Astrocyte (in vitro differentiated cells and primary cell): Measurements from ENCODE around the gene ARHGAP26. TPM values are rescaled to one million over a fixed set of nuclear protein-coding genes. Genes with fewer than 3 reads are reported as not detected.
A peak's percentile ranks its signal among the peaks of the same experiment; 100 is the strongest.

ENCODE experiments used
- DNase-seq: peaks from one replicate; pipeline ENCODE4 v3.0.0-alpha.2; 2010; ENCODE audit warnings: low read depth
- FAIRE-seq: peaks from 2 replicates; lab custom pipeline; 2011; peaks lifted over from hg19 to GRCh38; lab: Jason Lieb, UNC
- H2AFZ ChIP-seq: 2 replicates; pipeline ENCODE4 v1.6.0; 2012; ENCODE audit warnings: low read depth, low read length, inconsistent platforms
- H3K27ac ChIP-seq: 2 replicates; pipeline ENCODE4 v1.5.1; 2011; ENCODE audit warnings: low read depth, low read length, inconsistent platforms
- H3K27me3 ChIP-seq: 2 replicates; pipeline ENCODE4 v1.6.0; 2011; ENCODE audit warnings: low read length, inconsistent platforms; ENCODE audit not compliant: insufficient read depth
- H3K36me3 ChIP-seq: 2 replicates; pipeline ENCODE4 v1.5.1; 2011; ENCODE audit warnings: low read length, inconsistent platforms; ENCODE audit not compliant: insufficient read depth
- H3K4me1 ChIP-seq: 2 replicates; pipeline ENCODE4 v1.5.1; 2011; ENCODE audit warnings: low read length, inconsistent platforms; ENCODE audit not compliant: insufficient read depth
- H3K4me2 ChIP-seq: 2 replicates; pipeline ENCODE4 v1.6.0; 2012; ENCODE audit warnings: low read length, inconsistent platforms
- H3K4me3 ChIP-seq: 2 replicates; pipeline ENCODE4 v1.5.1; 2011; ENCODE audit warnings: low read depth, mild to moderate bottlenecking, low read length, inconsistent platforms; ENCODE audit not compliant: insufficient read depth
- H3K79me2 ChIP-seq: 2 replicates; pipeline ENCODE4 v1.6.0; 2012; ENCODE audit warnings: mild to moderate bottlenecking, low read length, inconsistent platforms; ENCODE audit not compliant: insufficient read depth
- H3K9ac ChIP-seq: 2 replicates; pipeline ENCODE4 v1.6.0; 2012; ENCODE audit warnings: mild to moderate bottlenecking, low read length, inconsistent platforms
- H3K9me3 ChIP-seq: 2 replicates; pipeline ENCODE4 v1.5.1; 2012; ENCODE audit warnings: low read depth, mild to moderate bottlenecking, low read length, inconsistent platforms; ENCODE audit not compliant: insufficient read depth
- H4K20me1 ChIP-seq: 2 replicates; pipeline ENCODE4 v1.6.0; 2012; ENCODE audit warnings: low read length, inconsistent platforms; ENCODE audit not compliant: insufficient read depth
- H3K27ac Mint-ChIP-seq: one replicate; pipeline ENCODE4 v1.8.0; 2021; ENCODE audit warnings: mild to moderate bottlenecking, mixed read lengths; ENCODE audit not compliant: unreplicated experiment
- H3K27me3 Mint-ChIP-seq: one replicate; pipeline ENCODE4 v1.8.0; 2021; ENCODE audit warnings: low read depth, mixed read lengths; ENCODE audit not compliant: unreplicated experiment
- H3K36me3 Mint-ChIP-seq: one replicate; pipeline ENCODE4 v1.8.0; 2021; ENCODE audit warnings: low read depth, mixed read lengths; ENCODE audit not compliant: unreplicated experiment
- H3K4me1 Mint-ChIP-seq: one replicate; pipeline ENCODE4 v1.8.0; 2021; ENCODE audit warnings: low read depth, mixed read lengths; ENCODE audit not compliant: unreplicated experiment
- H3K4me3 Mint-ChIP-seq: one replicate; pipeline ENCODE4 v1.8.0; 2021; ENCODE audit warnings: mild to moderate bottlenecking, moderate library complexity, mixed read lengths; ENCODE audit not compliant: unreplicated experiment
- H3K9me3 Mint-ChIP-seq: one replicate; pipeline ENCODE4 v1.8.0; 2021; ENCODE audit warnings: mild to moderate bottlenecking, mixed read lengths; ENCODE audit not compliant: unreplicated experiment
- CTCF ChIP-seq: IDR thresholded peaks from 2 replicates; pipeline ENCODE4 v1.5.1; 2011; ENCODE audit warnings: low read depth, mild to moderate bottlenecking, inconsistent platforms, low read length, moderate library complexity; ENCODE audit not compliant: insufficient read depth
- EZH2 ChIP-seq: IDR thresholded peaks from 2 replicates; pipeline ENCODE4 v1.6.1; 2012; ENCODE audit warnings: mild to moderate bottlenecking, low read length, inconsistent platforms; ENCODE audit not compliant: insufficient read depth
- total RNA-seq: library from RNA; stranded (reverse); gene quantifications from 2 replicates; pipeline ENCODE4 v1.2.1, GENCODE V29; 2021

ARHGAP26 gene
- total RNA-seq, 1 donor from 2014 or later: 5.6 TPM

- Mint-ChIP-seq H3K27ac (peak overlapping the region; percentile 8), H3K9me3 (no peaks in the 10 kb centered on the region), H3K27me3 (peaks cover 2% of the 10 kb centered on the region), H3K36me3 (peaks cover 2% of the 10 kb centered on the region), H3K4me1 (peaks cover 25% of the 10 kb centered on the region), H3K4me3 (peak overlapping the region; percentile 1)
- H3K36me3 ChIP-seq: no peaks in the 10 kb centered on the region
- H3K9ac ChIP-seq: no peak overlapping the region
- H3K4me2 ChIP-seq: no peak overlapping the region
- FAIRE-seq: no peak
- no peak overlapping the region for H3K27ac ChIP-seq
- H3K79me2 ChIP-seq: no peaks in the 10 kb centered on the region
- no peak overlapping the region for H2AFZ ChIP-seq
- H3K4me3 ChIP-seq: no peak overlapping the region
- TF ChIP-seq CTCF: no peak
- no peak for TF ChIP-seq EZH2
- H4K20me1 ChIP-seq: no peaks in the 10 kb centered on the region
- no peaks in the 10 kb centered on the region for H3K9me3 ChIP-seq
- H3K27me3 ChIP-seq: no peaks in the 10 kb centered on the region
- H3K4me1 ChIP-seq: no peaks in the 10 kb centered on the region
- no peak for DNase-seq
These were observed 15.0 kb downstream of the ARHGAP26 start for GRCh38 chr5:142785206-142785605.

GRCh38 chr5:142789206-142789605 lies 19.0 kb downstream of the ARHGAP26 start:
- no peak overlapping the region for H3K4me3 Mint-ChIP-seq
- Histone ChIP-seq H3K36me3 (no peaks in the 10 kb centered on the region), H3K9me3 (no peaks in the 10 kb centered on the region), H3K4me3 (no peak overlapping the region), H4K20me1 (no peaks in the 10 kb centered on the region), H3K79me2 (no peaks in the 10 kb centered on the region), H3K27me3 (no peaks in the 10 kb centered on the region), H3K27ac (no peak overlapping the region), H3K4me1 (no peaks in the 10 kb centered on the region), H2AFZ (no peak overlapping the region), H3K4me2 (no peak overlapping the region), H3K9ac (no peak overlapping the region)
- no peak overlapping the region for H3K27ac Mint-ChIP-seq
- peaks cover 11% of the 10 kb centered on the region for H3K4me1 Mint-ChIP-seq
- no peak for TF ChIP-seq CTCF
- no peak for TF ChIP-seq EZH2
- H3K27me3 Mint-ChIP-seq: no peaks in the 10 kb centered on the region
- peaks cover 4% of the 10 kb centered on the region for H3K36me3 Mint-ChIP-seq
- FAIRE-seq: no peak
- H3K9me3 Mint-ChIP-seq: no peaks in the 10 kb centered on the region
- no peak for DNase-seq

GRCh38 chr5:142792012-142792864 lies 22.1 kb downstream of the ARHGAP26 start:
- no peaks in the 10 kb centered on the region for H4K20me1 ChIP-seq
- no peak for DNase-seq
- FAIRE-seq: no peak

More at GRCh38 chr5:142792012-142792864, 22.1 kb downstream of the ARHGAP26 start:
- no peaks in the 10 kb centered on the region for H3K4me1 Mint-ChIP-seq
- no peak overlapping the region for H3K27ac ChIP-seq
- no peak overlapping the region for H3K4me2 ChIP-seq
- no peak overlapping the region for H3K4me3 ChIP-seq
- H3K27ac Mint-ChIP-seq: no peak overlapping the region
- no peaks in the 10 kb centered on the region for H3K36me3 ChIP-seq
- H3K4me1 ChIP-seq: no peaks in the 10 kb centered on the region
- no peak overlapping the region for H3K4me3 Mint-ChIP-seq
- H3K27me3 Mint-ChIP-seq: no peaks in the 10 kb centered on the region
- H3K9me3 Mint-ChIP-seq: no peaks in the 10 kb centered on the region
- no peaks in the 10 kb centered on the region for H3K9me3 ChIP-seq
- TF ChIP-seq EZH2: no peak
- no peak for TF ChIP-seq CTCF
- H3K27me3 ChIP-seq: peaks cover 4% of the 10 kb centered on the region
- H3K36me3 Mint-ChIP-seq: peaks cover 3% of the 10 kb centered on the region
- no peak overlapping the region for H3K9ac ChIP-seq
- H2AFZ ChIP-seq: no peak overlapping the region
- H3K79me2 ChIP-seq: no peaks in the 10 kb centered on the region
